WTC11 (cell line): ENCODE results near the gene TACR2. TPM values are rescaled to one million over a fixed set of nuclear protein-coding genes. Genes with fewer than 3 reads are reported as not detected.

Experiments used
- ATAC-seq: fragments of 200-7000 bp; cut with Tn5 transposase; 2 replicates; pipeline ENCODE4 v1.10.0; 2021; ENCODE audit warnings: mild to moderate bottlenecking, moderate library complexity
- CTCF ChIA-PET: fragments of 300-600 bp; sonication (Branson Sonifier 250); formaldehyde crosslinking; loops from one replicate; lab custom pipeline; 2021; ENCODE audit warnings: antibody characterized with exemption; lab: Charles Lee
- POLR2A ChIA-PET: fragments of 350-600 bp; sonication (Branson Sonifier 250); formaldehyde crosslinking; loops from one replicate; lab custom pipeline; 2021; ENCODE audit warnings: antibody characterized with exemption; lab: Charles Lee
- DNase-seq: peaks from one replicate; pipeline ENCODE4 v3.0.0; 2021; ENCODE audit warnings: low spot score
- H3K27ac Mint-ChIP-seq: 2 replicates; pipeline ENCODE4 v1.8.0; 2021; ENCODE audit warnings: mixed read lengths
- H3K27me3 Mint-ChIP-seq: 2 replicates; pipeline ENCODE4 v1.8.0; 2021; ENCODE audit warnings: low read depth, mild to moderate bottlenecking, moderate library complexity, mixed read lengths
- H3K36me3 Mint-ChIP-seq: 2 replicates; pipeline ENCODE4 v1.8.0; 2021; ENCODE audit warnings: mixed read lengths
- H3K4me1 Mint-ChIP-seq: 2 replicates; pipeline ENCODE4 v1.8.0; 2022; ENCODE audit warnings: mixed read lengths
- H3K4me3 Mint-ChIP-seq: 2 replicates; pipeline ENCODE4 v1.8.0; 2021; ENCODE audit warnings: mild to moderate bottlenecking, moderate library complexity, mixed read lengths
- H3K9me3 Mint-ChIP-seq: 2 replicates; pipeline ENCODE4 v1.8.0; 2021; ENCODE audit warnings: mixed read lengths
- CREM ChIP-seq: sonication (generic); formaldehyde crosslinking; IDR thresholded peaks from 2 replicates; pipeline ENCODE4 v1.8.1; 2022; ENCODE audit warnings: mild to moderate bottlenecking, missing genetic modification reagents, moderate library complexity
- FOXJ3 ChIP-seq: sonication (generic); formaldehyde crosslinking; IDR thresholded peaks from 2 replicates; pipeline ENCODE4 v1.9.0; 2021; ENCODE audit warnings: missing genetic modification reagents, mild to moderate bottlenecking, borderline replicate concordance
- FOXK1 ChIP-seq: sonication (generic); formaldehyde crosslinking; IDR thresholded peaks from 2 replicates; pipeline ENCODE4 v1.8.0; 2022; ENCODE audit warnings: mild to moderate bottlenecking, moderate library complexity, missing genetic modification reagents
- IRF2 ChIP-seq: sonication (generic); formaldehyde crosslinking; IDR thresholded peaks from 2 replicates; pipeline ENCODE4 v1.8.0; 2022; ENCODE audit warnings: low read depth, missing genetic modification reagents, borderline replicate concordance
- NFE2L1 ChIP-seq: sonication (generic); formaldehyde crosslinking; IDR thresholded peaks from 2 replicates; pipeline ENCODE4 v1.8.1; 2023; ENCODE audit warnings: missing genetic modification reagents
- NFYB ChIP-seq: sonication (generic); formaldehyde crosslinking; conservative IDR thresholded peaks from 2 replicates; pipeline ENCODE4 v1.8.0; 2022; ENCODE audit warnings: low read depth, missing genetic modification reagents
- NR1H2 ChIP-seq: sonication (generic); formaldehyde crosslinking; IDR thresholded peaks from 2 replicates; pipeline ENCODE4 v1.9.0; 2021; ENCODE audit warnings: mild to moderate bottlenecking, moderate library complexity, missing genetic modification reagents
- NR3C1 ChIP-seq: sonication (generic); formaldehyde crosslinking; conservative IDR thresholded peaks from 2 replicates; pipeline ENCODE4 v1.8.1; 2023; ENCODE audit warnings: low read depth, mild to moderate bottlenecking, missing genetic modification reagents
- SOX15 ChIP-seq: fragments of 250-450 bp; sonication (Bioruptor Pico); IDR thresholded peaks from 2 replicates; pipeline ENCODE4 v1.9.0; 2021; ENCODE audit warnings: mild to moderate bottlenecking
- ZNF317 ChIP-seq: sonication (generic); formaldehyde crosslinking; IDR thresholded peaks from 2 replicates; pipeline ENCODE4 v1.8.1; 2023; ENCODE audit warnings: low read depth, mild to moderate bottlenecking, moderate library complexity, missing genetic modification reagents, borderline replicate concordance
- ZNF671 ChIP-seq: fragments of 250-450 bp; sonication (Bioruptor Pico); IDR thresholded peaks from 2 replicates; pipeline ENCODE4 v1.8.0; 2021; ENCODE audit warnings: mild to moderate bottlenecking
- total RNA-seq: library from RNA; stranded (reverse); gene quantifications from 3 replicates; pipeline ENCODE4 v1.2.3, GENCODE V29; 2021
- TF ChIP-seq, protein P1 (sequence below): fragments of 250-450 bp; sonication (Bioruptor Pico); IDR thresholded peaks from 2 replicates; pipeline ENCODE4 v2.1.2; 2022; ENCODE audit warnings: mild to moderate bottlenecking, moderate library complexity
- TF ChIP-seq, protein P2 (sequence below): fragments of 250-450 bp; sonication (Bioruptor Pico); conservative IDR thresholded peaks from 2 replicates; pipeline ENCODE4 v1.9.0; 2021; ENCODE audit warnings: mild to moderate bottlenecking
- TF ChIP-seq, protein P3 (sequence below): fragments of 250-450 bp; sonication (Bioruptor Pico); IDR thresholded peaks from 2 replicates; pipeline ENCODE4 v1.9.0; 2021; ENCODE audit warnings: mild to moderate bottlenecking
- TF ChIP-seq, protein P4 (sequence below): sonication (generic); formaldehyde crosslinking; IDR thresholded peaks from 2 replicates; pipeline ENCODE4 v1.8.1; 2023; ENCODE audit warnings: mild to moderate bottlenecking, missing genetic modification reagents, borderline replicate concordance
- TF ChIP-seq, protein P5 (sequence below): sonication (generic); formaldehyde crosslinking; IDR thresholded peaks from 2 replicates; pipeline ENCODE4 v1.8.1; 2023; ENCODE audit warnings: mild to moderate bottlenecking, missing genetic modification reagents
- TF ChIP-seq, protein P6 (sequence below): sonication (generic); formaldehyde crosslinking; IDR thresholded peaks from 2 replicates; pipeline ENCODE4 v1.8.0; 2022; ENCODE audit warnings: mild to moderate bottlenecking, missing genetic modification reagents

Gene TACR2
- total RNA-seq, 1 experiment from 2014 or later = 0.20 TPM

GRCh38 chr10:69425041-69425440 lies 8.3 kb upstream of the TACR2 start:
- ATAC-seq (no peak), DNase-seq (no peak)
- TF ChIP-seq NR1H2 (CRISPR knock-in tag) = no peak
- no peak for TF ChIP-seq CREM
- TF ChIP-seq FOXJ3 = no peak
- TF ChIP-seq, protein P1, sequence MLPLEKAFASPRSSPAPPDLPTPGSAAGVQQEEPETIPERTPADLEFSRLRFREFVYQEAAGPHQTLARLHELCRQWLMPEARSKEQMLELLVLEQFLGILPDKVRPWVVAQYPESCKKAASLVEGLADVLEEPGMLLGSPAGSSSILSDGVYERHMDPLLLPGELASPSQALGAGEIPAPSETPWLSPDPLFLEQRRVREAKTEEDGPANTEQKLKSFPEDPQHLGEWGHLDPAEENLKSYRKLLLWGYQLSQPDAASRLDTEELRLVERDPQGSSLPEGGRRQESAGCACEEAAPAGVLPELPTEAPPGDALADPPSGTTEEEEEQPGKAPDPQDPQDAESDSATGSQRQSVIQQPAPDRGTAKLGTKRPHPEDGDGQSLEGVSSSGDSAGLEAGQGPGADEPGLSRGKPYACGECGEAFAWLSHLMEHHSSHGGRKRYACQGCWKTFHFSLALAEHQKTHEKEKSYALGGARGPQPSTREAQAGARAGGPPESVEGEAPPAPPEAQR (CRISPR knock-in tag) = no peak
- TF ChIP-seq NFYB = no peak
- TF ChIP-seq, protein P2, sequence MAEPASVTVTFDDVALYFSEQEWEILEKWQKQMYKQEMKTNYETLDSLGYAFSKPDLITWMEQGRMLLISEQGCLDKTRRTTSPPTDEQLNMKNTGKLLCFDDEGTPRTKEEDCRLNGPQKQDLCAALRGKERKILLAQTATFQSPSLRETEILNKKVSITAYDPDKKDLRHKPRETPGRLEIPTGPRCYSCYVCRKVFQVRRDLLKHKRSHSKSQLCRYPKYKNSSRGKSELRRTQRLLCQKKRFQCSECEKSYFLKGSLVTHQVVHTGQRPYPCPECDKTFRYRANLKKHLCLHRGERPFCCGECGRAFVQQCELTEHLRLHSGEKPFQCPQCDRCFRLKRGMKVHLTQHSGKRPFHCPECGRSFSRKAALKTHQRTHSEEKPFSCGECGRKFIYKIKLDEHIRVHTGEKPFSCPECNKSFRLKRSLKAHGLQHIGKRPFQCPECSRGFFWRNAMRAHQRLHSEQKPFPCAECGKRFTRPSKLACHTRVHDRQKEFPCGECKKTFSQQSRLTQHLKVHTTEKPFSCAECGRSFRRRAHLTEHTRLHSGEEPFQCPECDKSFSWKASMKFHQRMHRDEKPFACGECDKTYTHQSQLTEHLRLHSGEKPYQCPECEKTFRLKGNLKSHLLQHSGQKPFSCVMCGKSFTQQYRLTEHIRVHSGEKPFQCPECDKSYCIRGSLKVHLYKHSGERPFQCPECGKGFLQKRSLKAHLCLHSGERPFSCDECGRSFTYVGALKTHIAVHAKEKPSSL (CRISPR knock-in tag) = no peak
- TF ChIP-seq, protein P3, sequence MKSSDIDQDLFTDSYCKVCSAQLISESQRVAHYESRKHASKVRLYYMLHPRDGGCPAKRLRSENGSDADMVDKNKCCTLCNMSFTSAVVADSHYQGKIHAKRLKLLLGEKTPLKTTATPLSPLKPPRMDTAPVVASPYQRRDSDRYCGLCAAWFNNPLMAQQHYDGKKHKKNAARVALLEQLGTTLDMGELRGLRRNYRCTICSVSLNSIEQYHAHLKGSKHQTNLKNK (CRISPR knock-in tag) = no peak
- no peak for TF ChIP-seq IRF2 (CRISPR knock-in tag)
- no peaks in the 10 kb centered on the region for H3K36me3 Mint-ChIP-seq
- H3K27me3 Mint-ChIP-seq = peaks cover 2% of the 10 kb centered on the region; the same call in 1 of the 2 replicates
- POLR2A ChIA-PET = no interaction called here
- H3K4me3 Mint-ChIP-seq = no peak overlapping the region
- H3K9me3 Mint-ChIP-seq = no peaks in the 10 kb centered on the region
- H3K27ac Mint-ChIP-seq = no peak overlapping the region
- CTCF ChIA-PET = interaction anchor here (0.9 to 1.6 kb wide), 2 partner anchors 17 to 18 kb away, joined by 3 to 5 read pairs; no protein-coding TSS in a partner anchor
- peaks cover 4% of the 10 kb centered on the region; the same call in 1 of the 2 replicates for H3K4me1 Mint-ChIP-seq

- ATAC-seq = no peak
- no peaks in the 10 kb centered on the region for H3K9me3 Mint-ChIP-seq
- no peak for DNase-seq
- peaks cover 2% of the 10 kb centered on the region; the same call in 1 of the 2 replicates for H3K27me3 Mint-ChIP-seq
- H3K4me3 Mint-ChIP-seq = no peak overlapping the region
- ChIA-PET POLR2A (no interaction called here), CTCF (interaction anchor here (1.7 to 2.3 kb wide), 2 partner anchors 15 to 84 kb away, joined by 6 to 7 read pairs; no protein-coding TSS in a partner anchor)
- peaks cover 4% of the 10 kb centered on the region; the same call in 1 of the 2 replicates for H3K4me1 Mint-ChIP-seq
- no peak overlapping the region for H3K27ac Mint-ChIP-seq
- TF ChIP-seq, protein P4, sequence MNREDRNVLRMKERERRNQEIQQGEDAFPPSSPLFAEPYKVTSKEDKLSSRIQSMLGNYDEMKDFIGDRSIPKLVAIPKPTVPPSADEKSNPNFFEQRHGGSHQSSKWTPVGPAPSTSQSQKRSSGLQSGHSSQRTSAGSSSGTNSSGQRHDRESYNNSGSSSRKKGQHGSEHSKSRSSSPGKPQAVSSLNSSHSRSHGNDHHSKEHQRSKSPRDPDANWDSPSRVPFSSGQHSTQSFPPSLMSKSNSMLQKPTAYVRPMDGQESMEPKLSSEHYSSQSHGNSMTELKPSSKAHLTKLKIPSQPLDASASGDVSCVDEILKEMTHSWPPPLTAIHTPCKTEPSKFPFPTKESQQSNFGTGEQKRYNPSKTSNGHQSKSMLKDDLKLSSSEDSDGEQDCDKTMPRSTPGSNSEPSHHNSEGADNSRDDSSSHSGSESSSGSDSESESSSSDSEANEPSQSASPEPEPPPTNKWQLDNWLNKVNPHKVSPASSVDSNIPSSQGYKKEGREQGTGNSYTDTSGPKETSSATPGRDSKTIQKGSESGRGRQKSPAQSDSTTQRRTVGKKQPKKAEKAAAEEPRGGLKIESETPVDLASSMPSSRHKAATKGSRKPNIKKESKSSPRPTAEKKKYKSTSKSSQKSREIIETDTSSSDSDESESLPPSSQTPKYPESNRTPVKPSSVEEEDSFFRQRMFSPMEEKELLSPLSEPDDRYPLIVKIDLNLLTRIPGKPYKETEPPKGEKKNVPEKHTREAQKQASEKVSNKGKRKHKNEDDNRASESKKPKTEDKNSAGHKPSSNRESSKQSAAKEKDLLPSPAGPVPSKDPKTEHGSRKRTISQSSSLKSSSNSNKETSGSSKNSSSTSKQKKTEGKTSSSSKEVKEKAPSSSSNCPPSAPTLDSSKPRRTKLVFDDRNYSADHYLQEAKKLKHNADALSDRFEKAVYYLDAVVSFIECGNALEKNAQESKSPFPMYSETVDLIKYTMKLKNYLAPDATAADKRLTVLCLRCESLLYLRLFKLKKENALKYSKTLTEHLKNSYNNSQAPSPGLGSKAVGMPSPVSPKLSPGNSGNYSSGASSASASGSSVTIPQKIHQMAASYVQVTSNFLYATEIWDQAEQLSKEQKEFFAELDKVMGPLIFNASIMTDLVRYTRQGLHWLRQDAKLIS = no peak
- H3K36me3 Mint-ChIP-seq = no peaks in the 10 kb centered on the region
These were observed 6.0 kb upstream of the TACR2 start for GRCh38 chr10:69422676-69423075.

GRCh38 chr10:69421611-69422308 lies 5.0 kb upstream of the TACR2 start:
- ATAC-seq = no peak
- TF ChIP-seq, protein P5, sequence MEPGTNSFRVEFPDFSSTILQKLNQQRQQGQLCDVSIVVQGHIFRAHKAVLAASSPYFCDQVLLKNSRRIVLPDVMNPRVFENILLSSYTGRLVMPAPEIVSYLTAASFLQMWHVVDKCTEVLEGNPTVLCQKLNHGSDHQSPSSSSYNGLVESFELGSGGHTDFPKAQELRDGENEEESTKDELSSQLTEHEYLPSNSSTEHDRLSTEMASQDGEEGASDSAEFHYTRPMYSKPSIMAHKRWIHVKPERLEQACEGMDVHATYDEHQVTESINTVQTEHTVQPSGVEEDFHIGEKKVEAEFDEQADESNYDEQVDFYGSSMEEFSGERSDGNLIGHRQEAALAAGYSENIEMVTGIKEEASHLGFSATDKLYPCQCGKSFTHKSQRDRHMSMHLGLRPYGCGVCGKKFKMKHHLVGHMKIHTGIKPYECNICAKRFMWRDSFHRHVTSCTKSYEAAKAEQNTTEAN (CRISPR knock-in tag) = no peak
- TF ChIP-seq ZNF317 (CRISPR knock-in tag) (no peak), NFE2L1 (no peak), NR1H2 (CRISPR knock-in tag) (no peak), SOX15 (CRISPR knock-in tag) (no peak), ZNF671 (CRISPR knock-in tag) (no peak), FOXK1 (CRISPR knock-in tag) (no peak), NR3C1 (CRISPR knock-in tag) (no peak)
- TF ChIP-seq, protein P6, sequence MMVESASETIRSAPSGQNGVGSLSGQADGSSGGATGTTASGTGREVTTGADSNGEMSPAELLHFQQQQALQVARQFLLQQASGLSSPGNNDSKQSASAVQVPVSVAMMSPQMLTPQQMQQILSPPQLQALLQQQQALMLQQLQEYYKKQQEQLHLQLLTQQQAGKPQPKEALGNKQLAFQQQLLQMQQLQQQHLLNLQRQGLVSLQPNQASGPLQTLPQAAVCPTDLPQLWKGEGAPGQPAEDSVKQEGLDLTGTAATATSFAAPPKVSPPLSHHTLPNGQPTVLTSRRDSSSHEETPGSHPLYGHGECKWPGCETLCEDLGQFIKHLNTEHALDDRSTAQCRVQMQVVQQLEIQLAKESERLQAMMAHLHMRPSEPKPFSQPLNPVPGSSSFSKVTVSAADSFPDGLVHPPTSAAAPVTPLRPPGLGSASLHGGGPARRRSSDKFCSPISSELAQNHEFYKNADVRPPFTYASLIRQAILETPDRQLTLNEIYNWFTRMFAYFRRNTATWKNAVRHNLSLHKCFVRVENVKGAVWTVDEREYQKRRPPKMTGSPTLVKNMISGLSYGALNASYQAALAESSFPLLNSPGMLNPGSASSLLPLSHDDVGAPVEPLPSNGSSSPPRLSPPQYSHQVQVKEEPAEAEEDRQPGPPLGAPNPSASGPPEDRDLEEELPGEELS = no peak
- ChIA-PET POLR2A (no interaction called here), CTCF (interaction anchor here (0.6 to 2.3 kb wide), 3 partner anchors 14 to 85 kb away, joined by 3 to 7 read pairs (median 6); no protein-coding TSS in a partner anchor)
- no peak overlapping the region for H3K27ac Mint-ChIP-seq
- H3K36me3 Mint-ChIP-seq = no peaks in the 10 kb centered on the region
- H3K4me1 Mint-ChIP-seq = peaks cover 4% of the 10 kb centered on the region; the same call in 1 of the 2 replicates
- H3K27me3 Mint-ChIP-seq = peaks cover 2% of the 10 kb centered on the region; the same call in 1 of the 2 replicates
- DNase-seq = no peak
- H3K9me3 Mint-ChIP-seq = no peaks in the 10 kb centered on the region
- H3K4me3 Mint-ChIP-seq = no peak overlapping the region
